D721Med (cell line): ENCODE measurements around the gene NBEA.

Source experiments
- DNase-seq: peaks from one replicate; pipeline ENCODE4 v3.0.0; 2011; ENCODE audit warnings: low spot score; ENCODE audit not compliant: insufficient read length
- FAIRE-seq: peaks from 2 replicates; lab custom pipeline; 2011; peaks lifted over from hg19 to GRCh38; lab: Jason Lieb, UNC
- CTCF ChIP-seq: IDR thresholded peaks from 2 replicates; pipeline ENCODE4 v1.5.1; 2012; ENCODE audit warnings: mild to moderate bottlenecking, control low read depth; ENCODE audit not compliant: insufficient read depth; ENCODE audit errors: missing control alignments

Gene NBEA

DNA sequence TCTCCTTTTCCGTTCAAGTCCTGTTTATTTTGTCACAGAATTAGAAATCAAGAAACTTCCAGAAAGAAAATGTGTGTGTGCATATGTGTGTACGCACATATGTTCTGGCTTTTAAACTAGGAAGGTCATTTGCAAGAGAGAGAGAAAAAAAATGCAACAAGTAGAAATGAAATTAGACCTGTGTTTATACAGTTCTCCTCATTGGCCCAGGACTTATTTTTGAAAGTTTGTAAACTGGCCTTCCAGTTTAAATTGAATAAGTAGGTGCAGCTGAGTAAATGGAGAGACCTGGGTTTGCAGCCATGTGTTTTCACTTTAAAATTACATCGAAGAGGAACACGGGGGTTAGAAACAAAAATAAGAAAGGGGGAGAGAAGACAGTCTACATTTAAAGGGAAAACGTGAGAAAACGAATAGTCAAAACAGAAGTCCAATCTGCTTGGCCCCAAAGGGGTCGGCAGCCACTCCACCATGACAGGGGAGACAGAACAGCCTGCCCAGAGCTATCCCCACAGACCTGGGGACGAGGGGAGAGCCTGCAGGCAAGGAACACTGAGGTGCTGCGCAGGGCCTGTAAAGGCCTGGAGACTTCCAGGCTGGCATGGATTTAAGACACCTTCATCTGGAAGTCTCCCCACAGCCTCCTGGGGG lies 751.2 kb downstream of the NBEA start:
- no peak for FAIRE-seq
- no peak for DNase-seq

GRCh38 chr13:35694031-35694430 lies 752.0 kb downstream of the NBEA start:
- TF ChIP-seq CTCF: no peak
- FAIRE-seq (no peak), DNase-seq (no peak)

More for the DNA sequence above, 751.2 kb downstream of the NBEA start:
- TF ChIP-seq CTCF: no peak

- TF ChIP-seq CTCF: no peak
- no peak for FAIRE-seq
- DNase-seq: no peak
Measured at GRCh38 chr13:35694549-35695447, 752.7 kb downstream of the NBEA start.

GRCh38 chr13:35695448-35695770 lies 753.3 kb downstream of the NBEA start:
- no peak for DNase-seq
- TF ChIP-seq CTCF: no peak
- FAIRE-seq: no peak

GRCh38 chr13:35697186-35697730 lies 755.2 kb downstream of the NBEA start:
- FAIRE-seq: no peak
- no peak for DNase-seq
- no peak for TF ChIP-seq CTCF

DNA sequence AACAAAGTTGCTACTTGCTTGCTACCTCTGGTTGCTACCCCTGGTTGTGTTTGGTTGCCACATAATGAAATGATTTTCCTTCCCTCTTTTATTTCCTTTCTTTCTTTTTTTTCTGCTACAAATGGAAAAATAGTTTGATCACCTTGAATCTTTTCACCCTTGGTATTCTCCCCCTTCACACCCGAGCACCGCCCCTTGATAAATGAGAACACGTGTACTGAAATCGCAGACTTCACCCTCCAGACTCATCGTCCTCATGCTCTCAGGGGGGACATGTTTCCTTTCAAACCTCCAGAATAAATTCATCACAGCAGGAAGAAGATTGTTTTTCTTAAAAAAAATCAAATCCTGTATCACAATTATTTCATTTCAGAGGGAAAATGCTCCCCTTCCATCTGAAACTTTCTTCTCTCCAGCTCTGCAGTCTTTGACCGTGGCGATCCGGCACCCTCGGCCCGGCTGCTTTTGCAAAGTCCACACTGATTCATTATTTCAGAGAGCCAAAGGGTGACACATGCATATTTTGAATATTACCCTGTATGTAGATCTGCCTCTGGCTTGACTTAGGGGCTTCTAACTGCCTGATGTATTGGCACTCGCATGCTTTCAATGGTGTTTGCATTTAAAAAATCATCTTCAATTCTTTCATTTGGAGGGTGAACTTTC lies 757.0 kb downstream of the NBEA start:
- no peak for FAIRE-seq
- no peak for TF ChIP-seq CTCF

More for the DNA sequence above, 757.0 kb downstream of the NBEA start:
- no peak for DNase-seq
